Measurements from ENCODE around the gene RUFY1.
"Not testable (repeated sequence)": the region's sequence is repeated elsewhere in the genome, so short reads cannot be mapped to it uniquely, and the experiment has no call there.

Gene RUFY1

GRCh38 chr5:179530069-179530998 is 20.0 kb upstream of the RUFY1 start:
- no peak overlapping the region for H3K27ac ChIP-seq
- no peak for TF ChIP-seq CTCF (conservative IDR thresholded peaks at IDR 0.05)

DNA sequence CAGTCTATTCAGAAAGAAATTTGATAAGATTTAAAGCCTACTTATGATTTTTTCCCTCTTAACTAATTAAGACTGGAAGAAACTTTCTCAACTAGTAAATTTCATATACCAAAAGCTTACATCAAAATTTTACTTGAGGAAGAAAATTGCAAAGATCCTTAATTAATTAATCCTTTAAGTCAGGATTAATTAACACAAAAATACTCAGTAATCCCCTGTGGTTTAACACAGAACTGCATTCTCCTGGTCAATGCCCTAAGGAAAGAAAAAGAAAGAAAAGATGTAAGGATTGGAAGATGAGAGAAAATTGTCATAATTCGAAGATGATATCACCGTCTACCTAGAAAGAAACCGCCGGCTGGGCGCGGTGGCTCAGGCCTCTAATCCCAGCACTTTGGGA is 17.3 kb upstream of the RUFY1 start:
- TF ChIP-seq CTCF (conservative IDR thresholded peaks at IDR 0.05) = no peak; the same call in 1 of the 2 replicates
- no peak overlapping the region for H3K27ac ChIP-seq

- no peak overlapping the region for H3K27ac ChIP-seq
Observed at GRCh38 chr5:179533907-179534306, 16.4 kb upstream of the RUFY1 start.

GRCh38 chr5:179534431-179534830 is 15.9 kb upstream of the RUFY1 start:
- TF ChIP-seq CTCF (conservative IDR thresholded peaks at IDR 0.05) = no peak
- no peak overlapping the region for H3K27ac ChIP-seq

More at GRCh38 chr5:179533907-179534306, 16.4 kb upstream of the RUFY1 start:
- TF ChIP-seq CTCF (conservative IDR thresholded peaks at IDR 0.05) = no peak

- H3K27ac ChIP-seq = no peak overlapping the region
- no peak for TF ChIP-seq CTCF (conservative IDR thresholded peaks at IDR 0.05)
Observed at GRCh38 chr5:179536676-179537075, 13.7 kb upstream of the RUFY1 start.

- no peak for TF ChIP-seq CTCF (conservative IDR thresholded peaks at IDR 0.05)
- no peak overlapping the region for H3K27ac ChIP-seq
Observed at GRCh38 chr5:179542170-179542569, 8.2 kb upstream of the RUFY1 start.

- not testable (repeated sequence) for H3K27ac ChIP-seq
Observed at GRCh38 chr5:179543275-179543674, 7.1 kb upstream of the RUFY1 start.

- TF ChIP-seq CTCF (conservative IDR thresholded peaks at IDR 0.05) = no peak
- peak overlapping the region; percentile 22; the same call in 1 of the 2 replicates for H3K27ac ChIP-seq
Observed at GRCh38 chr5:179553006-179553405, 2.7 kb downstream of the RUFY1 start.
